ENCODE data around the gene TBATA.

- TF ChIP-seq CTCF (IDR thresholded peaks at IDR 0.05) = no peak
- no peak for TF ChIP-seq USF1 (IDR thresholded peaks at IDR 0.05; ENCODE audit: borderline replicate concordance, low read depth)
- no peak for TF ChIP-seq EZH2phosphoT487 (IDR thresholded peaks at IDR 0.05; ENCODE audit: borderline replicate concordance, low read depth)
- TF ChIP-seq RFX5 (IDR thresholded peaks at IDR 0.05; ENCODE audit: low read length) = no peak
- TF ChIP-seq GABPA (IDR thresholded peaks at IDR 0.05; ENCODE audit: low read depth) = no peak
- TF ChIP-seq SIN3A (IDR thresholded peaks at IDR 0.05; ENCODE audit: borderline replicate concordance, low read depth, low read length) = no peak
- TF ChIP-seq, protein P1, sequence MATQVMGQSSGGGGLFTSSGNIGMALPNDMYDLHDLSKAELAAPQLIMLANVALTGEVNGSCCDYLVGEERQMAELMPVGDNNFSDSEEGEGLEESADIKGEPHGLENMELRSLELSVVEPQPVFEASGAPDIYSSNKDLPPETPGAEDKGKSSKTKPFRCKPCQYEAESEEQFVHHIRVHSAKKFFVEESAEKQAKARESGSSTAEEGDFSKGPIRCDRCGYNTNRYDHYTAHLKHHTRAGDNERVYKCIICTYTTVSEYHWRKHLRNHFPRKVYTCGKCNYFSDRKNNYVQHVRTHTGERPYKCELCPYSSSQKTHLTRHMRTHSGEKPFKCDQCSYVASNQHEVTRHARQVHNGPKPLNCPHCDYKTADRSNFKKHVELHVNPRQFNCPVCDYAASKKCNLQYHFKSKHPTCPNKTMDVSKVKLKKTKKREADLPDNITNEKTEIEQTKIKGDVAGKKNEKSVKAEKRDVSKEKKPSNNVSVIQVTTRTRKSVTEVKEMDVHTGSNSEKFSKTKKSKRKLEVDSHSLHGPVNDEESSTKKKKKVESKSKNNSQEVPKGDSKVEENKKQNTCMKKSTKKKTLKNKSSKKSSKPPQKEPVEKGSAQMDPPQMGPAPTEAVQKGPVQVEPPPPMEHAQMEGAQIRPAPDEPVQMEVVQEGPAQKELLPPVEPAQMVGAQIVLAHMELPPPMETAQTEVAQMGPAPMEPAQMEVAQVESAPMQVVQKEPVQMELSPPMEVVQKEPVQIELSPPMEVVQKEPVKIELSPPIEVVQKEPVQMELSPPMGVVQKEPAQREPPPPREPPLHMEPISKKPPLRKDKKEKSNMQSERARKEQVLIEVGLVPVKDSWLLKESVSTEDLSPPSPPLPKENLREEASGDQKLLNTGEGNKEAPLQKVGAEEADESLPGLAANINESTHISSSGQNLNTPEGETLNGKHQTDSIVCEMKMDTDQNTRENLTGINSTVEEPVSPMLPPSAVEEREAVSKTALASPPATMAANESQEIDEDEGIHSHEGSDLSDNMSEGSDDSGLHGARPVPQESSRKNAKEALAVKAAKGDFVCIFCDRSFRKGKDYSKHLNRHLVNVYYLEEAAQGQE (IDR thresholded peaks at IDR 0.05; ENCODE audit: low read depth, low read length) = no peak
- no peak for TF ChIP-seq EP300 (IDR thresholded peaks at IDR 0.05; ENCODE audit: borderline replicate concordance in 1 of 2, low read depth in 1 of 2, low read length in 1 of 2)
- TF ChIP-seq POLR2AphosphoS5 (IDR thresholded peaks at IDR 0.05; ENCODE audit: low read depth, low read length) = no peak
- TF ChIP-seq RCOR1 (IDR thresholded peaks at IDR 0.05; ENCODE audit: low read length) = no peak
- TF ChIP-seq JUND (IDR thresholded peaks at IDR 0.05) = no peak
- no peak for TF ChIP-seq ZBTB33 (IDR thresholded peaks at IDR 0.05; ENCODE audit: borderline replicate concordance, low read depth)
Observed at GRCh38 chr10:70761031-70761601, 24.1 kb downstream of the TBATA start.
